A673 (cell line): ENCODE measurements around the gene SLC6A18. TPM values are rescaled to one million over a fixed set of nuclear protein-coding genes. Genes with fewer than 3 reads are reported as not detected.

Experiments
- BruUV-seq: library from RNA; stranded (reverse); fragments of 400-500 nt; replicated peaks from 2 replicates; lab custom pipeline; 2021; lab: Mats Ljungman, UMichigan
- CTCF ChIA-PET: fragments of 300-600 bp; sonication (Branson Sonifier 250); formaldehyde crosslinking; loops from one replicate; lab custom pipeline; 2022; ENCODE audit warnings: antibody characterized with exemption; lab: Charles Lee
- POLR2A ChIA-PET: fragments of 300-600 bp; sonication (Branson Sonifier 250); formaldehyde crosslinking; loops from one replicate; lab custom pipeline; 2022; ENCODE audit warnings: antibody characterized with exemption; ENCODE audit not compliant: low non-redundant PET; lab: Charles Lee
- DNase-seq: peaks from one replicate; pipeline ENCODE4 v3.0.0-alpha.2; 2015; ENCODE audit warnings: low spot score
- H3K27ac ChIP-seq: fragments of 200-600 bp; sonication (generic); 2 replicates; pipeline ENCODE4 v1.5.1; 2016; ENCODE audit warnings: mixed run types, low read depth, mild to moderate bottlenecking, mixed read lengths, antibody characterized with exemption, low read length; ENCODE audit not compliant: poor library complexity, severe bottlenecking
- H3K27me3 ChIP-seq: fragments of 200-600 bp; sonication (generic); replicated peaks from 2 replicates; pipeline ENCODE4 v1.6.1; 2017; ENCODE audit warnings: mixed run types, low read depth, mild to moderate bottlenecking, mixed read lengths, antibody characterized with exemption, low read length; ENCODE audit not compliant: insufficient read depth, poor library complexity
- H3K36me3 ChIP-seq: fragments of 200-600 bp; sonication (generic); 2 replicates; pipeline ENCODE4 v1.6.1; 2016; ENCODE audit warnings: mixed run types, mild to moderate bottlenecking, mixed read lengths, antibody characterized with exemption, low read length; ENCODE audit not compliant: insufficient read depth, poor library complexity, severe bottlenecking
- H3K4me1 ChIP-seq: fragments of 200-600 bp; sonication (generic); 2 replicates; pipeline ENCODE4 v1.6.1; 2017; ENCODE audit warnings: mixed run types, mild to moderate bottlenecking, mixed read lengths, antibody characterized with exemption, low read length; ENCODE audit not compliant: insufficient read depth, poor library complexity, severe bottlenecking
- H3K4me3 ChIP-seq: fragments of 200-600 bp; sonication (generic); 2 replicates; pipeline ENCODE4 v1.5.1; 2016; ENCODE audit warnings: low read depth, mixed run types, mild to moderate bottlenecking, mixed read lengths, low read length; ENCODE audit not compliant: poor library complexity, severe bottlenecking
- H3K9me3 ChIP-seq: fragments of 200-600 bp; sonication (generic); 2 replicates; pipeline ENCODE4 v1.6.1; 2016; ENCODE audit warnings: mixed run types, low read depth, mild to moderate bottlenecking, mixed read lengths, antibody characterized with exemption, low read length; ENCODE audit not compliant: poor library complexity, severe bottlenecking
- EZH2 ChIP-seq: fragments of 200-600 bp; sonication (generic); IDR thresholded peaks from 2 replicates; pipeline ENCODE4 v1.6.1; 2017; ENCODE audit warnings: borderline replicate concordance, low read depth, mild to moderate bottlenecking, mixed read lengths, antibody characterized with exemption, low read length; ENCODE audit not compliant: poor library complexity, severe bottlenecking
- intact Hi-C: fragments of 100-400 bp; cut with micrococcal nuclease; formaldehyde crosslinking; loops from one replicate; pipeline ENCODE4 v1.10.0; 2022; ENCODE audit not compliant: unreplicated experiment
- total RNA-seq: library from RNA; stranded (reverse); gene quantifications from 2 replicates; pipeline ENCODE4 v1.2.3, GENCODE V29; 2021
- TF ChIP-seq, protein P1 (sequence below): fragments of 300-800, 200-600 bp; sonication (generic); conservative IDR thresholded peaks from 2 replicates; pipeline ENCODE4 v1.5.1; 2017; ENCODE audit warnings: low read depth, mild to moderate bottlenecking, antibody characterized with exemption, low read length, moderate library complexity, mixed read lengths

SLC6A18 gene
- total RNA-seq, 1 experiment from 2014 or later = not detected

DNA sequence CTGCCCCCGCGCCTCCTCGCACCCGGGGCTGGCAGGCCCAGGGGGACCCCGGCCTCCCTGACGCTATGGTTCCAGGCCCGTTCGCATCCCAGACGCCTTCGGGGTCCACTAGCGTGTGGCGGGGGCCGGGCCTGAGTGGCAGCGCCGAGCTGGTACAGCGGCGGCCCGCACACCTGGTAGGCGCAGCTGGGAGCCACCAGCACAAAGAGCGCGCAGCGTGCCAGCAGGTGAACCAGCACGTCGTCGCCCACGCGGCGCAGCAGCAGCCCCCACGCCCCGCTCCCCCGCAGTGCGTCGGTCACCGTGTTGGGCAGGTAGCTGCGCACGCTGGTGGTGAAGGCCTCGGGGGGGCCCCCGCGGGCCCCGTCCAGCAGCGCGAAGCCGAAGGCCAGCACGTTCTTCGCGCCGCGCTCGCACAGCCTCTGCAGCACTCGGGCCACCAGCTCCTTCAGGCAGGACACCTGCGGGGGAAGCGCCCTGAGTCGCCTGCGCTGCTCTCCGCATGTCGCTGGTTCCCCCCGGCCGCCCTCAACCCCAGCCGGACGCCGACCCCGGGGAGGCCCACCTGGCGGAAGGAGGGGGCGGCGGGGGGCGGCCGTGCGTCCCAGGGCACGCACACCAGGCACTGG, 69.1 kb downstream of the SLC6A18 start:
- no peaks in the 10 kb centered on the region for H3K9me3 ChIP-seq
- H3K4me1 ChIP-seq = peaks cover 5% of the 10 kb centered on the region
- ChIA-PET POLR2A (no interaction called here), CTCF (no interaction called here)
- no peaks in the 10 kb centered on the region for H3K36me3 ChIP-seq
- BruUV-seq = no TSS peak
- DNase-seq = no peak
- H3K4me3 ChIP-seq = peak overlapping the region; percentile 50
- TF ChIP-seq, protein P1, sequence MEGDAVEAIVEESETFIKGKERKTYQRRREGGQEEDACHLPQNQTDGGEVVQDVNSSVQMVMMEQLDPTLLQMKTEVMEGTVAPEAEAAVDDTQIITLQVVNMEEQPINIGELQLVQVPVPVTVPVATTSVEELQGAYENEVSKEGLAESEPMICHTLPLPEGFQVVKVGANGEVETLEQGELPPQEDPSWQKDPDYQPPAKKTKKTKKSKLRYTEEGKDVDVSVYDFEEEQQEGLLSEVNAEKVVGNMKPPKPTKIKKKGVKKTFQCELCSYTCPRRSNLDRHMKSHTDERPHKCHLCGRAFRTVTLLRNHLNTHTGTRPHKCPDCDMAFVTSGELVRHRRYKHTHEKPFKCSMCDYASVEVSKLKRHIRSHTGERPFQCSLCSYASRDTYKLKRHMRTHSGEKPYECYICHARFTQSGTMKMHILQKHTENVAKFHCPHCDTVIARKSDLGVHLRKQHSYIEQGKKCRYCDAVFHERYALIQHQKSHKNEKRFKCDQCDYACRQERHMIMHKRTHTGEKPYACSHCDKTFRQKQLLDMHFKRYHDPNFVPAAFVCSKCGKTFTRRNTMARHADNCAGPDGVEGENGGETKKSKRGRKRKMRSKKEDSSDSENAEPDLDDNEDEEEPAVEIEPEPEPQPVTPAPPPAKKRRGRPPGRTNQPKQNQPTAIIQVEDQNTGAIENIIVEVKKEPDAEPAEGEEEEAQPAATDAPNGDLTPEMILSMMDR = no peak
- TF ChIP-seq EZH2 = no peak
- no peaks in the 10 kb centered on the region for H3K27me3 ChIP-seq
- H3K27ac ChIP-seq = no peak overlapping the region
- intact Hi-C loops = no loop called here

GRCh38 chr5:1294835-1295649, 69.9 kb downstream of the SLC6A18 start, which contains the start of gene TERT:
Gene TERT, minus strand, starts transcription at chr5:1295068. Its CDS starts 79 bp downstream, at chr5:1294989.
- peak within 1 kb of the TSS; percentile 50 for H3K4me3 ChIP-seq
- no peaks in the 10 kb centered on the region for H3K9me3 ChIP-seq
- BruUV-seq = no TSS peak
- H3K36me3 ChIP-seq = no peaks in the 10 kb centered on the region
- intact Hi-C loops = no loop called here
- POLR2A ChIA-PET = no interaction called here
- peaks cover 5% of the 10 kb centered on the region for H3K4me1 ChIP-seq
- CTCF ChIA-PET = no interaction called here
- DNase-seq = peak; percentile 77
- H3K27ac ChIP-seq = no peak within 1 kb of the TSS
- H3K27me3 ChIP-seq = no peaks in the 10 kb centered on the region
- TF ChIP-seq, protein P1 = no peak
- TF ChIP-seq EZH2 = no peak

- POLR2A ChIA-PET = no interaction called here
- H3K4me1 ChIP-seq = peaks cover 5% of the 10 kb centered on the region
- H3K4me3 ChIP-seq = peak overlapping the region; percentile 50
- intact Hi-C loops = no loop called here
- H3K9me3 ChIP-seq = no peaks in the 10 kb centered on the region
- no peak overlapping the region for H3K27ac ChIP-seq
- no TSS peak for BruUV-seq
- no peaks in the 10 kb centered on the region for H3K36me3 ChIP-seq
- no peak for DNase-seq
- CTCF ChIA-PET = no interaction called here
- no peaks in the 10 kb centered on the region for H3K27me3 ChIP-seq
- TF ChIP-seq EZH2 = no peak
- TF ChIP-seq, protein P1 = no peak
These were observed 70.5 kb downstream of the SLC6A18 start for GRCh38 chr5:1295650-1296037.

Other genes starting within 250 kb of the SLC6A18 start
- gene NKD2, start 216.6 kb upstream of the SLC6A18 start, total RNA-seq = 22.9 and 23.5 TPM in 2 replicates
- gene SLC12A7, start 113.3 kb upstream of the SLC6A18 start, total RNA-seq = 45.2 and 55.5 TPM in 2 replicates
- not detected in 2 replicates for gene SLC6A19, start 23.8 kb upstream of the SLC6A18 start, total RNA-seq
- 14.2 and 17.1 TPM in 2 replicates for gene TERT, start 69.7 kb downstream of the SLC6A18 start, total RNA-seq
- gene CLPTM1L, start 119.7 kb downstream of the SLC6A18 start, total RNA-seq = 128 and 146 TPM in 2 replicates
- gene SLC6A3, start 220.1 kb downstream of the SLC6A18 start, total RNA-seq = not detected in 2 replicates